HG03432 (cell line): ENCODE measurements around the gene GFRA1.
"Not testable (repeated sequence)": the region's sequence is repeated elsewhere in the genome, so short reads cannot be mapped to it uniquely, and the experiment has no call there.

Source experiments
- ATAC-seq: cut with Tn5 transposase; IDR thresholded peaks from one replicate; pipeline ENCODE4 v1.9.1; 2021; ENCODE audit warnings: mild to moderate bottlenecking, moderate library complexity; ENCODE audit not compliant: unreplicated experiment

The GFRA1 gene

DNA sequence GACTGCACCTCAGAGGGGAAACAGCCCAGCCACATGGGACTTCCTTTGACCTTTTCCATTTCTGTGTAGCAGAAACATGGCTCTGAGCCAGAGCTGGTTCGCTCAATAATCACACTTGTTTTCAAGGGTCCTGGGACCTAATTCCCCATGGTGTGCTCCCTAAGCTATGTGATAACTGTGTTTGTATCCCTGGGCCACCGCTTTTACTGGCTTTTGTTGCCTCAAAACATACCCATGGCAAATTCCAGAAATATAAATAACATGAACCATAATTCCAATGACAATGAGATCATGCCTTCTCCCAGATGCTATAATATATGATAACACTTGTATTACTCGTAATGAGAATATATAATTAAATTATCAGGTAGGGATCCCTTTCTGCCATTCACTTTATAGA lies 196.4 kb downstream of the GFRA1 start:
- no peak for ATAC-seq

DNA sequence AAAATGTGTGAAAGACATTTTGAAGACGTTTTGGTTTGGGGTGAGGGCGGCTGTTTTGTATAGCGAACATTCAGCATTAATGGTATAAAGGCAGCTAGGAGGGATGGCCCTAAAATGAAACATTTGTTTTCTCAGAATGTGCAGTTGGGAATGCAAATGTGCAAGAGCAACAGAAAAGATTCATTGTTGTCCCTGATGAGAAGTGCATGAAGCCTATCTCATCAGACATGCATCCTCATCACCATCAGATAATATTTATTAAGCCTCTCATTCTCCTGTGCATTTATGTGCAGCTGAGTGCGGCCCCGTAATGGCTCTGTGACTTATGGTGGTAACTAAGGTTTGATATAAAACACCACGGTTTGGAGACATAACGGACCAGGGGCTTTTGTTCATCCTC lies 199.5 kb downstream of the GFRA1 start:
- ATAC-seq, result no peak

DNA sequence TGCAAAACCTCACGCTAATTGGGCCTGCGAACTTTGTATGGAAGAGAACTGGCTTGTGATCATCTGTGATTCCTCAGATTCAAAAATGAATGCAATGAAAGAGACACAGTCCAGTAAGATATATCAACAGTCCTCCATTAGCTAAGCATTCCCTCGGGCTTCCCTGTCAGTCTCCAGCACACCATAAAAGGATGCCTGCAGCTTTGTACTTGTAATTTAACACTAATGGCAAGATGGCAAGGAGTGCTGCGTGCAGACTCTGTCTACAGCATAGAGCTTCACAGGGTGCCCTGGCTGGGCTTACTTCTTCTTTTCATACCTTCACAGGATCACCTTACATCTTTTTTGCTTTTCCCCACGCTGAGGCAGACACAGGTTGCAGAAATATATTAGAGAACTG lies 200.0 kb downstream of the GFRA1 start:
- no peak for ATAC-seq

DNA sequence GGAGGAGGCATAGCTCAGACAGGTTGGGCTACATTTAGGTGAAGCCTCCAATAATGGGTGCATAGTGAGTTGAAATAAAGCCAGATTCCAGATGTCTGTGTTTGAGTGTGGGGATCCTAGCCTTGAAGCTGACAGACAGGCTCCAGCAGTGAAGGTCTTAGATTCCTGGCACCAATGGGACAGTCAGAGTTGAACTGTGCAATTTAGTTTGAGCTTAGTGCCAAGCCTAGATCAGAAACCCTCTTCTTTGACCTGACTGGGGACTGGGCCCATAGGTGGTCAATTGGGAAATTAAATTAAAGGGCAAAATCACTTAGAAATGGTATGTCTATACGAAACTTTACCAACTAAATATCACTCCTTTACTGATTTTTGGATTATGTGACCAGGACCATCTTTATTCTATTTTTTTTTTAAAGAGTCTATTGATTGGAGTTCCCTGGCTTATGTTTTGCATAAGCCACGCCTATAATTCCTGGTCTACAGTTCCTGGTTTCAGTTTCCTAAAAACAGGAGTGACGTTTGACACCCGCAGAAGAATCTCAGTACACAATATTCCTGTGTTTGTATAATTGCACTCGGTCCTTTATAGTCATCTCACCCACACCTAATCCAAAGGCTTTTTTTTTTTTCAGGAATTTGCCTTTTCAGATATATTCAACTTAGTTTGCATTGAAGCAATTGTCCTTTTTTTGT lies 201.4 kb downstream of the GFRA1 start:
- ATAC-seq, result no peak

DNA sequence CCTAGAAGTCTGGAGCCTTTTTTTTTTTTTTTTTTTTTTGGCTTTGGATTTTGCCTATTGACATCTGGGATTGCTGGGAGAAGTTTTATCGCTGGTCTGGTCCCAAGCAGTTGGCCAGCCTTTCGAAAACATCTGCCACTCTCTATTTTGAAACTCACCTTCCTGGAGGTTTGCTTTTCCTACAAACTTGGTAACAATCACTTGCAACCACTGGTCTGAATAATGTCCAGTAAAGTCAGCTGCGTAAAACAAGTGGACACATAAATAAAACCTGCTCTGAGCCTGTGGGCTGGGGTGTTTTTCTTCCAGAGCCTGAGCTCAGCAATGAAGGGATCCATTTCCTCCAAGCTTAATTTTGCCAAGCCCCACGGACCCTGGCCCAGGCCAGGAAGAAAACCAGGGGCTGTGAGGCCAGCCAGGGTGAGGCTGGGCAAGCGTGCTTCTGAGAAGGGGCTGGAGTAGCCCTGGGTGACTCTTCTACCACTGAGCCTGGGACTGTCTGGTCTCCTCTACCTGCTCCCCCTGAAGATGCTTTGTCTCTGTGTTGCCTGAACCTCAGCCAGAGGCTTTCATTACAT lies 202.2 kb downstream of the GFRA1 start:
- no peak for ATAC-seq

DNA sequence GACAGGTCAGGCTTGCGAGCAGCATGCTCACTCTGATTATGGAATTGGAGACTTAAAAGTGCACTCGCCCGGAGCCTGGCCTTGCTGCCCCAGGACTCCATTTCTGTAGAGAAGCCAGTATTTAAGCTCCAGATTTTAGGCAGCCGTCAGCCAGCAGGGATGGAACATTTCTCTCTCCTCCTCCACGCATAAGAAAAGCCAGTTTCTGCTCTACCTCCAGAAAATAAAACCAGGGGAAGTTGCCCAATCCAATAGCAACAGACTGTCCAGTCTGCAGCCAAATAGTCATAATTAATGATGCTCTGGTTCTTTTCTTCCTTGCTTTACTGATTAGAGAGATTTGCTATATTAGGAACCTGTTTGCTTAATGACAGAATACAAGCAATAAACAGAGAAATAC lies 203.2 kb downstream of the GFRA1 start:
- ATAC-seq, result no peak

DNA sequence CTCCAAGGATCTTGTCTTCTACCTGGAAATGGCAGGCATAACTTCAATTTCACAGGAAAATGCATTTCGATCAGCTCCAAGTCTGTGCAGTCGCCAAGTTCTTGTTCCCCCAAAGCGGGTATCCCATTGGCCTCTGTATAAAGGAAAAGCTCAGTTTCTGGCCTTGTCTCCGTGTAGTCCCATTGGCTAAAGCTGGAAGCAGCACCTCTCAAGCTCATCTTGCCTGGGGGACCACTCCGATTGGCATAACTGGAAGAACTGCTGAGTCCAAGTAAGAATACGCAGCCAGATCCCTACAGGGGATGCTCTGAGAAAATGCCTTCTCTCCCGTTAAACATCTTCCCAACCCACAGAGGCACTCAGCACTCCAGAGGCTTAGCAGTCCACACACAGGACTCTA lies 205.2 kb downstream of the GFRA1 start:
- no peak for ATAC-seq

DNA sequence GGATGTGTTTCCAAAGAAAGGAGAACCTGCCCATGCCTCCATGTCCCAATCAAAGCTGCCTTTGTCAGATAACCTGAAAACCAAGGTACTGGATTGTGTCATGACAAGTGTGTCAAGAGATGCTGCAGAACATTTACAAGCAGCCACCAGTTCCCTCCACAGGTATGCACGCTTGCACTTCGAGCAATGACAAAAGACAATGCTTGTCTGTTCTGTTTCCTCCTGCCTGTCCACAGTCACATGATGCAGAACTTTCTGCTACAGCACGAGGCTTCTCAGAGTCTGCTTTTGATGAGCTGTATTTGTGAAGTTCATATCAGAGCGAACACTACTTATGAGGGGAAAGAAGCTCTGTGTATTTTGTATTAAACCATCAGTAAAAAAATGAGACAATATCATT lies 209.9 kb downstream of the GFRA1 start:
- ATAC-seq, result no peak

DNA sequence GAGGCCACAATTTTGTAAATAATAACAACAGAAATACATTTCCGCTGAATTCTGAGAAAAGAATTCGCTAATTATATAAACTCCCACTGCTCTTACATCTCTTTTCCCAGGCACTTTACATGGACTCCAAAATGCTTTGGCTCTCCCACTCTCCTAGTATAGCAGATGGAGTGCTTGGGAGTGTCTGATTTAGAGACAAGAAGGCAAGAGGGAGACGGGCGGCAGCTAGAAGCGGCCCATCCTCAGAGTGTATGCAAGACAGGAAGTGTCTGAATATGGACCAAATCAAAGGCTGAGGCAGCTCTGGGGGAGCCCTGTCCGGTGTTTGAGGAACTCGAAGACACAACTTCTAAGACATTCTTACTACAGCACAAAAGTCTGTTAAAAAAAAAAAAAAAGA lies 212.1 kb downstream of the GFRA1 start:
- no peak for ATAC-seq

DNA sequence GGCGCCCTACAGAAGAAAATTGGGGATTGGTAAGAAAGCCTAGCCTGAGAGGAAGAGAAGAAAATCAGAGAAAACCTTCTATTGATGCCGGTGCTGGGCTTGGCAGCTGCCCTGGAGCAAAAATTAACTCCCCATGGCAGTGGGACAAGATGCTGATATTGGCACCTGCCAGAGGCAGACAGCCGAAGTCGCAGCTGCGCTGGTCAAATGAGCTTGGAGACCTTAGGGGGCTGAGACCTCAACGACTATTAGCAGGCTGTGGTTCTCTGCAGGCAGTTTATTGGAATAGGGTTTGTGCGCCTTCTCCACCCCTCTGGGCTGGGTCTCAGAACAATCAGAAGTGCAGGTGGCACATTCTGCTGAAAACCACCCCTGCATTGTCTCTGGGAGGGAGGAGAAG lies 213.7 kb downstream of the GFRA1 start:
- ATAC-seq, result no peak

DNA sequence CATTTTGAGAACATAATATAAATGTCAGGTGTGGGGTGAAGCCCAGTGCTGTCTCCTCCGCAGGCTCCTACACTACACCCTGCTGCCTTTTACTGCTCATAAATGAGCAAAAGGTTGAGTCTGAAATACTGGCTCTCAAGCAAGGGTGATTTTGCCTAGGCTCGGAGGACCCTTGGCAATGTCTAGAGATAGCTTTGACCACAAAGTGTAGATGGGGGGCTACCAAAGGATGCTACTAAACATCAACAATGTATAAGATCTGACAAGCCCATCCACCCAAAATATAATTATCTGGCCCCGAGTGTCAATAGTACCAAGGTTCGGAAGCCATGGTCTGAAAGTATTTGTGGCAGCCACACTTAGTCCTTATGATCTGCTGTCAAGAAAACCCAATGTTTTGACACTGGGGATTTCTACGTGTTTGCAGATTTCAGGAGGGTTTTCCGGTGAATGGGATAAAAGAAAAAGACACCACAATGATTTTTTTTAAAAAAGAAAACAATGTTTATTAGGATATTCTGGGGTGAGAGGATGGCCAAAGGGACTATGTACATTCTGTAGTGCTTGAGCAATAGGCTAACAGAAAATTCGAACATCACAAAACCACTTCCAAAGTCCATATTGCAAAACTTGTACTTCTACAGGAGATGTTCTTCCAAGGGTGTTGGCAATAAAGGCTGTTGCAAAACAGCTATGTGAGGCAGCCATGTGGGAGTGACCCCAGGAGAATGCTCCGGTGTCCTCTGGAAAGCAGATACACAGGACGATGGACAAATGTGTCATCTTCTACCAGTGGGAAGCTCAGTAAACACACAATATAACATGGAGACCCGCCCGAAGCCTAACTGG lies 216.3 kb downstream of the GFRA1 start:
- no peak for ATAC-seq

DNA sequence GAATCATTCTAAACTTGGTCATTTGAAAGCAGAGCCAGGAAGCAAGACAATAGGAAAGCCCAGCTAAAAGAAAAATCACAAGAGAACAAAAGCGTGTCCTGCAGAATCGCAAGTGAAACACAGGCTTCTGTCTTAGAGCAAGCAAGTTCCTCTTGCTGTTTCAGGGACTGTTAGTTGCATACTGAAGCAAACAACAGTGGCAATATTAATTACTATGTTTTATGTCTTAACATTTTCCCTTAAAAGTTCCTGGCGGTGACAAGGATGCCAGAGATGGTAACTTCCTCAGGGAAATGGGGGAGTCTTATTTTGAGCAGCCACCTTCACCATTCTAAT lies 217.1 kb downstream of the GFRA1 start:
- ATAC-seq, result no peak

DNA sequence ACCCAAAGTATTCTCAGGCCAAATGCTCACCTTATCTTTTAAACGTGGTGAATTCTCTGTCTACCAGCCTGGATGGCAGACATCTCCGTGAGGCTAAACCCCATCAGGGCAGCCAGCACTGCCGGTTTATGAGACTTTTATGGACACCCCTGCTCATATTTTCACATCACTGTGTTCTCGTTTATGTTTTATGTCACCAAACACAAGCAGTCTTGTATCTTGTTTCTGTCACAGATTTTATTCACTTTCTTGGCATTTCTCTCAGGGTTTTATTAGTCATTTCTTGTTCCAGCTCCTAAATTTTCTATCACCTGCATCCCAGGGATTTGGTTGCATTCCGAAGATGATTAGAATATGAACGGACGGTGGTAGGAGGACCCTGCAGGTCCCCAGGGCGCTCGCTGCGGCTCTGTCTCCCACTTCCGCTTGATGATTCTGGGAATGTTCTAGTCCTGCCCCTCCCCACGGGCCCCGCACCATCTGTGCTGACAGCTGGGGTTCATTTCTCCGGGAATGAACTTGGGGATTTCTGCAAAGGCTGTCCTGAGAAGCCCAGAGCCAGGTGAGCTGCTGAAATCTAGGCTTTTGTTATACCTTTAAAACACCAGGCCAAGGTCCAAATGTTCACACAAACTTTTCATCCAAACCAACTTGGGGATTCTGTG lies 217.6 kb downstream of the GFRA1 start:
- no peak for ATAC-seq

DNA sequence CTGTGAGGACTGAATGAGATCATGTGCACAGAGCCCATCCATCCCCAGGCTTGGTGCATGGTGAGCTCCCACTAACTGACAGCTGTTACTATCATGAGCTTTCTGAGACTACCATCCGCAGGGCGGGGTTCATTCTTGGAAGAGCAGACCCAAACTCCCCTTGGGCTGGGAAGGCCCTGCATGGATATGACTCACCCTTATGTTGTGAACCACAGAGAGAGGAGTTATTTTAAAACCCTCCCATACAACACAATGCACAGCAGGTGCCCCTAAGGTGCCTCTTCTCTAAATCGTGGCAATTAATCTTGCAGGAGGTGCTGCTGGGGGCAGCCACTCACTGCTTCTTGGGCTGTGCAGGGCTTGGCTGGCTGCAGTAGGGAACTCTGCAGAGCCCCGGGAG lies 219.1 kb downstream of the GFRA1 start:
- ATAC-seq, result no peak

DNA sequence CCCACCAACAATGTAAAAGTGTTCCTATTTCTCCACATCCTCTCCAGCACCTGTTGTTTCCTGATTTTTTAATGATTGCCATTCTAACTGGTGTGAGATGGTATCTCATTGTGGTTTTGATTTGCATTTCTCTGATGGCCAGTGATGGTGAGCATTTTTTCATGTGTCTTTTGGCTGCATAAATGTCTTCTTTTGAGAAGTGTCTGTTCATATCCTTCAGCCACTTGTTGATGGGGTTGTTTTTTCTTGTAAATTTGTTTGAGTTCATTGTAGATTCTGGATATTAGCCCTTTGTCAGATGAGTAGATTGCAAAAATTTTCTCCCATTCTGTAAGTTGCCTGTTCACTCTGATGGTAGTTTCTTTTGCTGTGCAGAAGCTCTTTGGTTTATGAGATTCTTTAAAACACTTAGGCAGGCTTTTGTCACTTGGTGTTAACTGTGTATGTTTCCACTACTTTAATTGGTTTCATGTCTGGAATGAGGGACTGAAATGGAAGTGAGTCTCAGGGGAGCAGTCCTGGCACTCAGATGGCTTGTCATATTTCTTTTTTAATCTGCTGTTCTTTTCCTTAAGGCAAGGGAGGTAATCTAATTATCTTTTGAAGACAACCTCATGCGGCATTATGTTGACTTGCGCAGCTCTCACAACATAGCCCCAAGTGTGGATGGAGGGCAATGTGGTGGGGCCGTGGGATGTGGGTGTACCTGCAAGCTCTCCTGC lies 219.8 kb downstream of the GFRA1 start:
- ATAC-seq, result not testable (repeated sequence)

DNA sequence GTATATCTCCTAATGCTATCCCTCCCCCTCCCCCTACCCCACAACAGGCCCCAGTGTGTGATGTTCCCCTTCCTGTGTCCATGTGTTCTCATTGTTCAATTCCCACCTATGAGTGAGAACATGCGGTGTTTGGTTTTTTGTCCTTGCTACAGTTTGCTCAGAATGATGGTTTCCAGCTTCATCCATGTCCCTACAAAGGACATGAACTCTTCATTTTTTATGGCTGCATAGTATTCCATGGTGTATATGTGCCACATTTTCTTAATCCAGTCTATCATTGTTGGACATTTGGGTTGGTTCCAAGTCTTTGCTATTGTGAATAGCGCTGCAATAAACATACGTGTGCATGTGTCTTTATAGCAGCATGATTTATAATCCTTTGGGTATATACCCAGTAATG lies 220.5 kb downstream of the GFRA1 start:
- not testable (repeated sequence) for ATAC-seq

DNA sequence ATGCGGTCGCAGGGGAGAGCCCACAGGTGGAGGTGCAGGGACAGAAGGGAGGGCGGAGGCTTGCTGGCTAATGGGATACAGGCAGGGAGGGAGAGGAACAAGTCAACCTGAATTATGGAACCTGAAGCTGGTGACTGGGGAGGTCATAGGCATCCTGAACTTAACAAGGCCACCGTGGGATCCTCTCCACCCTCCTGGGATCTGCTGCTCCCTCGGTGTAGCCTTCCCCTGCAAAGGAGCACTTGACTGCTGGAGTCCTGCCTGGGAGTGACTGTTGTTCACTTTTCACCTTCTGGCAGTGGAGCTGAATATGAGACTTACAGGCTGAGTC lies 223.1 kb downstream of the GFRA1 start:
- ATAC-seq, result no peak

DNA sequence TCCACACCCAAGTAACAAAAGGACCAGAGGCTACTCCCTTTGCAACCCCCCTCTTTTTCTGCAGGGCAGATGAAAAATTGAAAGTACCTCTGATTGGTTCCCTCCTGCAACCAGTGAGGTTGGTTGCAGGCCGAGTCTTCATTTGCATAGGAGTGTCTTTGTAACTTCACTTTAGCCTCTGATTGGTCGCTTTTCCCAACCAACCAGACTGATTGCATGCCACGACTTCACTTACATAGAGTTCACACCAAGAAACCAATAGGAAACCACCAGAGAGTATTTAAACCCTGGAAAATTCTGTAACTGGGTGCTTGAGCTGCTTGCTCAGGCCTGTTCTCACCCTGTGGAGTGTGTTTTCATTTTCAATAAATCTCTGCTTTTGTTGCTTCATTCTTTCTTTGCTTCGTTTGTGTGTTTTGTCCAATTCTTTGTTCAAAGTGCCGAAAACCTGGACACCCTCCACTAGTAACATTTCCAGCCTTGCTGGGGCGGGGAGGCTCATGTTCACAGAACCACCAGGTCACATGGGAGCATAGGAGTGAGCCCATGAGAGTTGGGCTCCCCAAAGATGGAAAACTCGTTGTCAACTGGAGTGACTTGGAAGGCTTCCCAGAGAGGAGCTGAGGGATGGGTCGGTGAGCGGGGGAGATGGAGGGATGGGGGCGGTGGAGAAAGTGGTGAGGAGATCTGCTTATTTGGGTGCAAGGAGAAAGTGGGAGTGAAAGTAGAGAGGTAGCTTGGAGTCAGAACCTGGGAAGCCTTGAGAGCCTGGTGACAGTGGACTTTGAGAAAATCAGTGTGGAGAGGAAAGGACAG lies 223.6 kb downstream of the GFRA1 start:
- no peak for ATAC-seq

DNA sequence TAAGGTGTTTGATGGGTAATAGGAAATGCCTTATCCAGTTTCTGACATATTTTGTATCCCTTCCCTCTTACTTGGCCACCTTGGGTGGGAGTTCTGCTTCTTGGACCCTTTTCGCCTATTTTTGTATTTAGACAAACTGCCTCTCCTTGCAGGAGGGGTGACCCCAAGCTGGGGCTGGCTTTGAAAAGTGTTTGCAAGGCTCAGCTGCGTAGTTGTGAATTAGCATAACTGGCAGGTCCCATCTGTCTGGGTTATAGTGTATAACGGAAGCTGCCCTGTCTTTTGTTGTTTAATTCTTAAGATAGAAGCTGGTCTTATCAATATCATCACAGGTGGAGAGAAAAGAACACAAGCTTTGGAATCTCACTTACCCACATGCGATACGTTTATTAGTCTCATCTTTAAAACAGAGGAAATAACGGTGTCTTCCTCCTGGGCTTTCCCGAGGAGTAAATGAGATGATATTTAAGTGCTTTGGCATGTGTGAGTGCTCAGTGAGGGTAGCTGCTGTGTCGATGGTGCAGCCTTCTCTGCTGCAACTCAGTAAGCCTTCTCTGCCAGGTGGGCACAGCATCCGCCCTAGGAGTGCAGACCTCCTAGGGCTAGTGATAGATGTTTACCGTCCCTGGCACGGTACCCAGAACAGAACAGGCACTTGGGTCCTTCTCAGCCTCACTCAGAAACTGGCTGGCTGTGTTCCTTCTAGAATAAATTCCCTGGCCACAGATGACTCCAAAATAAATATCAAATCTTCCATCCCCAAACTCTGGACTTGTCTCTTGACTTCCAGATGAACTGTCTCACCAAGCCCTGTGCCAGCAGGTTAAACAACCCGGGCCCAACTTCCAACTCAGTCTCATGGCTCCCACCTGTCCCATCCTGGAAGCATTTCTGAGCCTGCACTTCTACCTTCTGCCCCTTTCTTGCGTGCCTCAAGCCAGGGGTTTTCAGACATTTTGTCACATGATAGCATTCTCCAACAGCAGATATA lies 227.3 kb downstream of the GFRA1 start:
- no peak for ATAC-seq
